Hematopoietic multipotent progenitor cell treated with erythropoietin and hydrocortisone succinate and interleukin-3 and kit ligand, for 8 days (in vitro differentiated cells): ENCODE data around the gene ATXN2.
"Not testable (repeated sequence)": the region's sequence is repeated elsewhere in the genome, so short reads cannot be mapped to it uniquely, and the experiment has no call there.

ENCODE experiments used
- DNase-seq: peaks from one replicate; pipeline ENCODE4 v3.0.0-alpha.2; 2015

Gene ATXN2

GRCh38 chr12:111598637-111599452 is at the start of gene ATXN2:
TSS of gene ATXN2 (minus strand) at chr12:111599315. CDS start at chr12:111599034, 281 bp downstream.
- peak; percentile 62 for DNase-seq

- no peak for DNase-seq
These were observed 46.3 kb upstream of the ATXN2 start for GRCh38 chr12:111645433-111645832.

- DNase-seq, result peak; percentile 73
These were observed 44.3 kb upstream of the ATXN2 start for GRCh38 chr12:111643427-111643826.

GRCh38 chr12:111642681-111643426 is 43.7 kb upstream of the ATXN2 start:
- DNase-seq, result no peak

GRCh38 chr12:111640506-111640905 is 41.4 kb upstream of the ATXN2 start:
- no peak for DNase-seq

GRCh38 chr12:111638556-111638955 is 39.4 kb upstream of the ATXN2 start:
- peak; percentile 58 for DNase-seq

- peak; percentile 95 for DNase-seq
These were observed 37.3 kb upstream of the ATXN2 start for GRCh38 chr12:111636209-111636945.

- peak; percentile 83 for DNase-seq
These were observed 36.4 kb upstream of the ATXN2 start for GRCh38 chr12:111635524-111635923.

GRCh38 chr12:111628505-111629260 is 29.6 kb upstream of the ATXN2 start:
- no peak for DNase-seq

GRCh38 chr12:111626230-111626629 is 27.1 kb upstream of the ATXN2 start:
- no peak for DNase-seq

- no peak for DNase-seq
These were observed 25.4 kb upstream of the ATXN2 start for GRCh38 chr12:111624540-111624939.

GRCh38 chr12:111617841-111618240 is 18.7 kb upstream of the ATXN2 start:
- not testable (repeated sequence) for DNase-seq

- no peak for DNase-seq
These were observed 17.1 kb upstream of the ATXN2 start for GRCh38 chr12:111616177-111616623.

- peak; percentile 26 for DNase-seq
These were observed 8.1 kb upstream of the ATXN2 start for GRCh38 chr12:111607239-111607638.

GRCh38 chr12:111606767-111607230 is 7.7 kb upstream of the ATXN2 start:
- no peak for DNase-seq

GRCh38 chr12:111605911-111606766 is 7.0 kb upstream of the ATXN2 start:
- no peak for DNase-seq

GRCh38 chr12:111602857-111603256 is 3.7 kb upstream of the ATXN2 start:
- DNase-seq, result not testable (repeated sequence)

GRCh38 chr12:111602348-111602747 is 3.2 kb upstream of the ATXN2 start:
- DNase-seq, result no peak

- not testable (repeated sequence) for DNase-seq
These were observed 1.9 kb upstream of the ATXN2 start for GRCh38 chr12:111600986-111601385.

GRCh38 chr12:111600205-111600642 is 1.1 kb upstream of the ATXN2 start:
- DNase-seq, result no peak
